ENCODE results near the gene DYNC2H1. TPM values are rescaled to one million over a fixed set of nuclear protein-coding genes. Genes with fewer than 3 reads are reported as not detected.

The DYNC2H1 gene
- total RNA-seq, 1 donor from 2014 or later: 61.1 TPM

- Histone ChIP-seq H3F3A (ENCODE audit: low read depth) (peaks cover 11% of the 10 kb centered on the region), H3K79me2 (ENCODE audit: low read depth) (no peaks in the 10 kb centered on the region), H3K4me1 (peaks cover 17% of the 10 kb centered on the region), H3K27ac (no peak overlapping the region), H3K4me2 (no peak overlapping the region), H3K4me3 (no peak overlapping the region), H3K27me3 (no peaks in the 10 kb centered on the region), H3K36me3 (peaks cover 8% of the 10 kb centered on the region), H2AFZ (replicated peaks) (no peak overlapping the region), H4K20me1 (ENCODE audit: low read depth) (no peaks in the 10 kb centered on the region), H3K9ac (no peak overlapping the region), H3K9me3 (ENCODE audit: low read depth) (peaks cover 9% of the 10 kb centered on the region)
- TF ChIP-seq, protein P1, sequence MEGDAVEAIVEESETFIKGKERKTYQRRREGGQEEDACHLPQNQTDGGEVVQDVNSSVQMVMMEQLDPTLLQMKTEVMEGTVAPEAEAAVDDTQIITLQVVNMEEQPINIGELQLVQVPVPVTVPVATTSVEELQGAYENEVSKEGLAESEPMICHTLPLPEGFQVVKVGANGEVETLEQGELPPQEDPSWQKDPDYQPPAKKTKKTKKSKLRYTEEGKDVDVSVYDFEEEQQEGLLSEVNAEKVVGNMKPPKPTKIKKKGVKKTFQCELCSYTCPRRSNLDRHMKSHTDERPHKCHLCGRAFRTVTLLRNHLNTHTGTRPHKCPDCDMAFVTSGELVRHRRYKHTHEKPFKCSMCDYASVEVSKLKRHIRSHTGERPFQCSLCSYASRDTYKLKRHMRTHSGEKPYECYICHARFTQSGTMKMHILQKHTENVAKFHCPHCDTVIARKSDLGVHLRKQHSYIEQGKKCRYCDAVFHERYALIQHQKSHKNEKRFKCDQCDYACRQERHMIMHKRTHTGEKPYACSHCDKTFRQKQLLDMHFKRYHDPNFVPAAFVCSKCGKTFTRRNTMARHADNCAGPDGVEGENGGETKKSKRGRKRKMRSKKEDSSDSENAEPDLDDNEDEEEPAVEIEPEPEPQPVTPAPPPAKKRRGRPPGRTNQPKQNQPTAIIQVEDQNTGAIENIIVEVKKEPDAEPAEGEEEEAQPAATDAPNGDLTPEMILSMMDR (IDR thresholded peaks at IDR 0.05): no peak
- no peak for TF ChIP-seq EZH2 (IDR thresholded peaks at IDR 0.05)
- Mint-ChIP-seq H3K27ac (no peak overlapping the region), H3K27me3 (ENCODE audit: insufficient read depth, low read depth) (no peaks in the 10 kb centered on the region), H3K9me3 (peaks cover 28% of the 10 kb centered on the region), H3K36me3 (peaks cover 36% of the 10 kb centered on the region), H3K4me1 (peaks cover 9% of the 10 kb centered on the region), H3K4me3 (no peak overlapping the region)
- DNase-seq (ENCODE audit: low spot score): no peak
Measured at GRCh38 chr11:103297900-103298299, 188.7 kb downstream of the DYNC2H1 start.

GRCh38 chr11:103315248-103315647 lies 206.0 kb downstream of the DYNC2H1 start:
- Histone ChIP-seq H3K36me3 (peaks cover 3% of the 10 kb centered on the region), H3K4me2 (no peak overlapping the region), H3F3A (ENCODE audit: low read depth) (no peaks in the 10 kb centered on the region), H3K27me3 (no peaks in the 10 kb centered on the region), H3K4me1 (peaks cover 9% of the 10 kb centered on the region), H3K27ac (no peak overlapping the region), H3K79me2 (ENCODE audit: low read depth) (no peaks in the 10 kb centered on the region), H4K20me1 (ENCODE audit: low read depth) (no peaks in the 10 kb centered on the region), H3K9ac (no peak overlapping the region), H2AFZ (replicated peaks) (no peak overlapping the region), H3K9me3 (ENCODE audit: low read depth) (no peaks in the 10 kb centered on the region), H3K4me3 (no peak overlapping the region)
- Mint-ChIP-seq H3K36me3 (peaks cover 3% of the 10 kb centered on the region), H3K27ac (no peak overlapping the region), H3K9me3 (no peaks in the 10 kb centered on the region), H3K4me3 (no peak overlapping the region), H3K4me1 (peaks cover 4% of the 10 kb centered on the region), H3K27me3 (ENCODE audit: insufficient read depth, low read depth) (no peaks in the 10 kb centered on the region)
- no peak for DNase-seq (ENCODE audit: low spot score)
- TF ChIP-seq EZH2phosphoT487 (IDR thresholded peaks at IDR 0.05): no peak
- TF ChIP-seq, protein P1 (IDR thresholded peaks at IDR 0.05): no peak
- no peak for TF ChIP-seq EZH2 (IDR thresholded peaks at IDR 0.05)

- no peaks in the 10 kb centered on the region for H3K9me3 ChIP-seq (ENCODE audit: low read depth)
- no peak overlapping the region for H3K4me2 ChIP-seq
- Mint-ChIP-seq H3K4me3 (no peak overlapping the region), H3K9me3 (no peaks in the 10 kb centered on the region), H3K27ac (no peak overlapping the region), H3K36me3 (peaks cover 5% of the 10 kb centered on the region), H3K27me3 (ENCODE audit: insufficient read depth, low read depth) (no peaks in the 10 kb centered on the region), H3K4me1 (peaks cover 4% of the 10 kb centered on the region)
- no peaks in the 10 kb centered on the region for H3F3A ChIP-seq (ENCODE audit: low read depth)
- H3K4me1 ChIP-seq: peaks cover 9% of the 10 kb centered on the region
- no peak for DNase-seq (ENCODE audit: low spot score)
- no peak overlapping the region for H3K4me3 ChIP-seq
- H3K79me2 ChIP-seq (ENCODE audit: low read depth): no peaks in the 10 kb centered on the region
- H3K27ac ChIP-seq: no peak overlapping the region
- H3K27me3 ChIP-seq: no peaks in the 10 kb centered on the region
- H2AFZ ChIP-seq (replicated peaks): no peak overlapping the region
- H4K20me1 ChIP-seq (ENCODE audit: low read depth): no peaks in the 10 kb centered on the region
- H3K9ac ChIP-seq: no peak overlapping the region
- H3K36me3 ChIP-seq: peaks cover 3% of the 10 kb centered on the region
- TF ChIP-seq, protein P1 (IDR thresholded peaks at IDR 0.05): no peak
- no peak for TF ChIP-seq EZH2phosphoT487 (IDR thresholded peaks at IDR 0.05)
- TF ChIP-seq EZH2 (IDR thresholded peaks at IDR 0.05): no peak
Measured at GRCh38 chr11:103317118-103317517, 207.9 kb downstream of the DYNC2H1 start.
